ENCODE measurements around the gene CASK. TPM values are rescaled to one million over a fixed set of nuclear protein-coding genes. Genes with fewer than 3 reads are reported as not detected.

The CASK gene
- polyA plus RNA-seq, 1 donor from 2014 or later: 58.3 TPM

DNA sequence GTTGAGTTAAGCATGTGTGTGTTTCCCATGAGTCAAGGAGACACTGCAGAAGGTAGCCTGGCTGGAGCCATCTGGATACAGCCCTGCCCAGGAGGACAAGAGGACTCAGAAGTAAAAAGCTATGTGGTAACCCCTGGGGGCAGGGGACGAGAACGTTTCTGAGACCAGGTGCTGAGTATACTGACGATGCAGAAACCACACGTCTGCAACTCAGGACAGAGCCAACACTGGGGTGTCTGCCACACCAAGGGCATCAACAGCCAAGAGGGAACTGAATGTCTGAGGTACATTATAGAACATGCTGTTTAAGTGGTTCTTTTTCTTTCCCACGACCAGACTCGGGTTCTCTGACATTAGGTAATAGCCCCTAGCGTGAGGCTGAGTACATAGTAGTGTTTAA lies 328.7 kb downstream of the CASK start:
- Histone ChIP-seq H2AFZ (ENCODE audit: low read depth, low read length) (no peak overlapping the region), H3K4me2 (ENCODE audit: low read length) (no peak overlapping the region), H3K9me2 (ENCODE audit: insufficient read depth, low read length) (no peaks in the 10 kb centered on the region), H3K9ac (ENCODE audit: low read length) (no peak overlapping the region), H3K9me3 (ENCODE audit: low read length) (no peaks in the 10 kb centered on the region), H3K27ac (ENCODE audit: low read length) (no peak overlapping the region), H3F3A (ENCODE audit: insufficient read depth, low read length, poor library complexity, severe bottlenecking) (no peaks in the 10 kb centered on the region), H3K4me3 (ENCODE audit: low read length) (no peak overlapping the region), H3K36me3 (ENCODE audit: insufficient read depth, low read length) (no peaks in the 10 kb centered on the region), H3K27me3 (ENCODE audit: insufficient read depth, low read depth, low read length) (no peaks in the 10 kb centered on the region), H4K20me1 (ENCODE audit: insufficient read depth) (no peaks in the 10 kb centered on the region), H3K79me2 (replicated peaks; ENCODE audit: insufficient read depth, low read length) (no peaks in the 10 kb centered on the region)
- TF ChIP-seq SMC3 (conservative IDR thresholded peaks at IDR 0.05; ENCODE audit: poor library complexity): no peak
- TF ChIP-seq, protein P1, sequence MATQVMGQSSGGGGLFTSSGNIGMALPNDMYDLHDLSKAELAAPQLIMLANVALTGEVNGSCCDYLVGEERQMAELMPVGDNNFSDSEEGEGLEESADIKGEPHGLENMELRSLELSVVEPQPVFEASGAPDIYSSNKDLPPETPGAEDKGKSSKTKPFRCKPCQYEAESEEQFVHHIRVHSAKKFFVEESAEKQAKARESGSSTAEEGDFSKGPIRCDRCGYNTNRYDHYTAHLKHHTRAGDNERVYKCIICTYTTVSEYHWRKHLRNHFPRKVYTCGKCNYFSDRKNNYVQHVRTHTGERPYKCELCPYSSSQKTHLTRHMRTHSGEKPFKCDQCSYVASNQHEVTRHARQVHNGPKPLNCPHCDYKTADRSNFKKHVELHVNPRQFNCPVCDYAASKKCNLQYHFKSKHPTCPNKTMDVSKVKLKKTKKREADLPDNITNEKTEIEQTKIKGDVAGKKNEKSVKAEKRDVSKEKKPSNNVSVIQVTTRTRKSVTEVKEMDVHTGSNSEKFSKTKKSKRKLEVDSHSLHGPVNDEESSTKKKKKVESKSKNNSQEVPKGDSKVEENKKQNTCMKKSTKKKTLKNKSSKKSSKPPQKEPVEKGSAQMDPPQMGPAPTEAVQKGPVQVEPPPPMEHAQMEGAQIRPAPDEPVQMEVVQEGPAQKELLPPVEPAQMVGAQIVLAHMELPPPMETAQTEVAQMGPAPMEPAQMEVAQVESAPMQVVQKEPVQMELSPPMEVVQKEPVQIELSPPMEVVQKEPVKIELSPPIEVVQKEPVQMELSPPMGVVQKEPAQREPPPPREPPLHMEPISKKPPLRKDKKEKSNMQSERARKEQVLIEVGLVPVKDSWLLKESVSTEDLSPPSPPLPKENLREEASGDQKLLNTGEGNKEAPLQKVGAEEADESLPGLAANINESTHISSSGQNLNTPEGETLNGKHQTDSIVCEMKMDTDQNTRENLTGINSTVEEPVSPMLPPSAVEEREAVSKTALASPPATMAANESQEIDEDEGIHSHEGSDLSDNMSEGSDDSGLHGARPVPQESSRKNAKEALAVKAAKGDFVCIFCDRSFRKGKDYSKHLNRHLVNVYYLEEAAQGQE (IDR thresholded peaks at IDR 0.05; ENCODE audit: borderline replicate concordance): no peak
- no peak for TF ChIP-seq POLR2AphosphoS5 (IDR thresholded peaks at IDR 0.05)
- no peak for TF ChIP-seq EP300 (conservative IDR thresholded peaks at IDR 0.05; ENCODE audit: poor library complexity, severe bottlenecking)
- TF ChIP-seq MXI1 (conservative IDR thresholded peaks at IDR 0.05; ENCODE audit: poor library complexity, severe bottlenecking): no peak
- no peak for TF ChIP-seq TAF1 (IDR thresholded peaks at IDR 0.05; ENCODE audit: low read depth)
- no peak for TF ChIP-seq CTCF (IDR thresholded peaks at IDR 0.05; ENCODE audit: poor library complexity, severe bottlenecking)
- TF ChIP-seq EZH2 (IDR thresholded peaks at IDR 0.05; ENCODE audit: borderline replicate concordance, insufficient read depth, low read length, poor library complexity, severe bottlenecking): no peak
- no peak for TF ChIP-seq RAD21 (conservative IDR thresholded peaks at IDR 0.05)

GRCh38 chrX:41591906-41592305 lies 331.4 kb downstream of the CASK start:
- Histone ChIP-seq H3F3A (ENCODE audit: insufficient read depth, low read length, poor library complexity, severe bottlenecking) (no peaks in the 10 kb centered on the region), H3K9me3 (ENCODE audit: low read length) (no peaks in the 10 kb centered on the region), H3K9ac (ENCODE audit: low read length) (no peak overlapping the region), H3K79me2 (replicated peaks; ENCODE audit: insufficient read depth, low read length) (no peaks in the 10 kb centered on the region), H4K20me1 (ENCODE audit: insufficient read depth) (no peaks in the 10 kb centered on the region), H3K36me3 (ENCODE audit: insufficient read depth, low read length) (no peaks in the 10 kb centered on the region), H3K4me3 (ENCODE audit: low read length) (no peak overlapping the region), H2AFZ (ENCODE audit: low read depth, low read length) (no peak overlapping the region), H3K27me3 (ENCODE audit: insufficient read depth, low read depth, low read length) (no peaks in the 10 kb centered on the region), H3K27ac (ENCODE audit: low read length) (no peak overlapping the region), H3K9me2 (ENCODE audit: insufficient read depth, low read length) (no peaks in the 10 kb centered on the region), H3K4me2 (ENCODE audit: low read length) (no peak overlapping the region)
- no peak for TF ChIP-seq CTCF (IDR thresholded peaks at IDR 0.05; ENCODE audit: poor library complexity, severe bottlenecking)
- no peak for TF ChIP-seq EP300 (conservative IDR thresholded peaks at IDR 0.05; ENCODE audit: poor library complexity, severe bottlenecking)
- TF ChIP-seq SMC3 (conservative IDR thresholded peaks at IDR 0.05; ENCODE audit: poor library complexity): no peak
- no peak for TF ChIP-seq TAF1 (IDR thresholded peaks at IDR 0.05; ENCODE audit: low read depth)
- TF ChIP-seq EZH2 (IDR thresholded peaks at IDR 0.05; ENCODE audit: borderline replicate concordance, insufficient read depth, low read length, poor library complexity, severe bottlenecking): no peak
- TF ChIP-seq RAD21 (conservative IDR thresholded peaks at IDR 0.05): no peak
- TF ChIP-seq MXI1 (conservative IDR thresholded peaks at IDR 0.05; ENCODE audit: poor library complexity, severe bottlenecking): no peak
- TF ChIP-seq, protein P1 (IDR thresholded peaks at IDR 0.05; ENCODE audit: borderline replicate concordance): no peak
- TF ChIP-seq POLR2AphosphoS5 (IDR thresholded peaks at IDR 0.05): no peak
